K562 (cell line): ENCODE measurements around the gene PRTFDC1. TPM values are rescaled to one million over a fixed set of nuclear protein-coding genes. Genes with fewer than 3 reads are reported as not detected.

Experiments used
- ATAC-seq: fragments of 200-7000 bp; cut with Tn5 transposase; 3 replicates; pipeline ENCODE4 v1.9.1; 2020; ENCODE audit warnings: moderate library complexity
- BruUV-seq: library from RNA; stranded (reverse); fragments of 400-500 nt; replicated peaks from 2 replicates; lab custom pipeline; 2021; lab: Mats Ljungman, UMichigan
- CTCF ChIA-PET: fragments of 300-600 bp; formaldehyde crosslinking; extraction: SDS; loops from one replicate; lab custom pipeline; 2021; ENCODE audit warnings: low intra/inter-chr PET ratio; lab: Yijun Ruan, JAX
- POLR2A ChIA-PET: fragments of 300-600, 350-650 bp; sonication (Branson Sonifier 250); formaldehyde crosslinking; extraction: SDS; loops from one replicate; lab custom pipeline; 2021; ENCODE audit warnings: antibody characterized with exemption, inconsistent platforms; lab: Yijun Ruan, JAX
- DNase-seq, 4 experiments: peaks; one replicate each; pipeline versions ENCODE4 v3.0.0 to v3.0.0-alpha.2; 2011 to 2018; ENCODE audit warnings: low spot score in 3 of 4, mixed read lengths in 3 of 4; ENCODE audit errors: extremely low read depth in 1 of 4
- FAIRE-seq: peaks from 2 replicates; lab custom pipeline; 2011; peaks lifted over from hg19 to GRCh38; lab: Jason Lieb, UNC
- H2AFZ ChIP-seq: 2 replicates; pipeline ENCODE4 v1.6.0; 2011; ENCODE audit warnings: low read depth, low read length, control low read depth, inconsistent platforms
- H3K27ac ChIP-seq: fragments of 200-600 bp; 3 replicates; pipeline ENCODE4 v1.8.0; 2011; ENCODE audit warnings: low read depth, mild to moderate bottlenecking, control low read depth, inconsistent platforms, low read length, moderate library complexity, mixed read lengths; ENCODE audit errors: extremely low read depth
- H3K27me3 ChIP-seq, 2 experiments: fragments of 300-600 bp in 1 of 2; 2 replicates in 1 of 2; 3 replicates in 1 of 2; pipeline versions ENCODE4 v1.6.0 to v1.8.0; 2011; ENCODE audit warnings: inconsistent platforms in 2 of 2, low read length in 2 of 2, mild to moderate bottlenecking in 1 of 2, mixed read lengths in 1 of 2, moderate library complexity in 1 of 2; ENCODE audit not compliant: control insufficient read depth in 2 of 2, insufficient read depth in 2 of 2
- H3K36me3 ChIP-seq: fragments of 300-600 bp; 3 replicates; pipeline ENCODE4 v1.8.0; 2011; ENCODE audit warnings: mild to moderate bottlenecking, low read length, inconsistent platforms; ENCODE audit not compliant: control insufficient read depth, insufficient read depth
- H3K4me1 ChIP-seq, 2 experiments: fragments of 200-600 bp in 1 of 2; replicated peaks in 1 of 2; 2 replicates in 1 of 2; 3 replicates in 1 of 2; pipeline versions ENCODE4 v1.5.1 to v1.8.0; 2011; ENCODE audit warnings: inconsistent platforms in 2 of 2, low read length in 2 of 2, mild to moderate bottlenecking in 1 of 2, mixed read lengths in 1 of 2, moderate library complexity in 1 of 2; ENCODE audit not compliant: control insufficient read depth in 2 of 2, insufficient read depth in 2 of 2
- H3K4me2 ChIP-seq: 2 replicates; pipeline ENCODE4 v1.6.1; 2011; ENCODE audit warnings: low read length, control low read depth, inconsistent platforms, mixed read lengths; ENCODE audit not compliant: insufficient read depth
- H3K4me3 ChIP-seq: fragments of 200-600 bp; sonication (generic), shearing (Covaris generic); 2 replicates; pipeline ENCODE4 v1.5.1; 2016; ENCODE audit warnings: control low read depth, inconsistent platforms
- H3K79me2 ChIP-seq: fragments of 200-600 bp; 3 replicates; pipeline ENCODE4 v1.8.0; 2011; ENCODE audit warnings: low read length, inconsistent platforms; ENCODE audit not compliant: control insufficient read depth, insufficient read depth
- H3K9ac ChIP-seq, 2 experiments: 2 replicates each; pipeline versions ENCODE4 v1.6.0 to v1.6.1; 2011; ENCODE audit warnings: low read depth in 2 of 2, low read length in 2 of 2, control low read depth in 1 of 2, inconsistent platforms in 1 of 2, mild to moderate bottlenecking in 1 of 2, mixed read lengths in 1 of 2; ENCODE audit not compliant: insufficient read depth in 1 of 2
- H3K9me1 ChIP-seq: one replicate; pipeline ENCODE4 v1.6.0; 2011; ENCODE audit warnings: inconsistent platforms, mild to moderate bottlenecking, low read length, moderate library complexity; ENCODE audit not compliant: control insufficient read depth, insufficient read depth
- H3K9me3 ChIP-seq: replicated peaks from 2 replicates; pipeline ENCODE4 v1.5.1; 2011; ENCODE audit warnings: low read depth, low read length, inconsistent platforms; ENCODE audit not compliant: control insufficient read depth, insufficient read depth
- H4K20me1 ChIP-seq: replicated peaks from 2 replicates; pipeline ENCODE4 v1.6.1; 2011; ENCODE audit warnings: low read length, inconsistent platforms, mixed read lengths; ENCODE audit not compliant: control insufficient read depth, insufficient read depth
- ARID1B ChIP-seq: fragments of 450-650 bp; IDR thresholded peaks from 2 replicates; pipeline ENCODE4 v1.6.1; 2016; ENCODE audit warnings: antibody characterized with exemption, mild to moderate bottlenecking, inconsistent platforms
- C11orf30 ChIP-seq: fragments of 450-650 bp; IDR thresholded peaks from 2 replicates; pipeline ENCODE4 v1.6.1; 2016; ENCODE audit warnings: low read depth, mild to moderate bottlenecking
- GATAD2A ChIP-seq: fragments of 450-650 bp; IDR thresholded peaks from 2 replicates; pipeline ENCODE4 v1.6.1; 2017
- HMBOX1 ChIP-seq: sonication (generic); IDR thresholded peaks from 2 replicates; pipeline ENCODE4 v1.6.1; 2016
- MEIS2 ChIP-seq: fragments of 450-650 bp; IDR thresholded peaks from 2 replicates; pipeline ENCODE4 v1.6.1; 2014; ENCODE audit warnings: mild to moderate bottlenecking; ENCODE audit not compliant: partially characterized antibody
- MXI1 ChIP-seq: IDR thresholded peaks from 2 replicates; pipeline ENCODE4 v1.6.1; 2011; ENCODE audit warnings: low read depth, mild to moderate bottlenecking, improper control_type of control experiment, low read length
- PHB ChIP-seq: fragments of 250-450 bp; sonication (Bioruptor Pico); IDR thresholded peaks from 2 replicates; pipeline ENCODE4 v1.5.0; 2021
- SMAD1 ChIP-seq: fragments of 150-350 bp; IDR thresholded peaks from 2 replicates; pipeline ENCODE4 v1.6.1; 2014; ENCODE audit warnings: low read length, low read depth; ENCODE audit not compliant: partially characterized antibody
- YBX1 ChIP-seq: fragments of 450-650 bp; IDR thresholded peaks from 2 replicates; pipeline ENCODE4 v1.7.1; 2016; ENCODE audit warnings: mild to moderate bottlenecking
- ZNF354B ChIP-seq: fragments of 250-450 bp; sonication (Bioruptor Pico); IDR thresholded peaks from 2 replicates; pipeline ENCODE4 v1.4.0; 2020
- ZNF384 ChIP-seq: IDR thresholded peaks from 2 replicates; pipeline ENCODE4 v1.6.1; 2012; ENCODE audit warnings: low read depth, low read length, improper control_type of control experiment
- ZNF592 ChIP-seq: fragments of 450-650 bp; IDR thresholded peaks from 2 replicates; pipeline ENCODE4 v1.6.1; 2017; ENCODE audit warnings: antibody characterized with exemption, mild to moderate bottlenecking
- WGBS: fragments of 100-300 bp; shearing (Covaris generic); methylation state at CpG from one replicate; pipeline ENCODE4 v1.1.6; 2016; ENCODE audit warnings: low coverage, mixed read lengths; ENCODE audit not compliant: insufficient coverage; ENCODE audit errors: missing lambda C conversion rate; 5-methylcytosine and 5-hydroxymethylcytosine counted together
- in situ Hi-C: fragments of 300-500 bp; cut with MboI; formaldehyde crosslinking; loops from 4 replicates; pipeline ENCODE4 v1.15.0; 2018; ENCODE audit warnings: inconsistent platforms, mixed read lengths
- intact Hi-C: fragments of 100-400 bp; cut with micrococcal nuclease; formaldehyde crosslinking; loops from 2 replicates; pipeline ENCODE4 v1.14.2; 2022
- polyA plus RNA-seq, 8 experiments: library from polyadenylated mRNA; depleted of rRNA in 4 of 8; stranded (reverse) in 5 of 8; unstranded in 3 of 8; fragments of >200 nt; fragmentation: Nextera tagmentation in 2 of 8; fragmentation: Illumina TruSeq in 1 of 8; extraction: Ambion mirVana in 2 of 8; extraction: Trizol in 1 of 8; gene quantifications; 2 replicates each; pipeline versions ENCODE4 v1.2.1 to v1.2.3, GENCODE V29; 2011 to 2014; ENCODE audit warnings: inconsistent platforms in 1 of 8, missing spikeins in 1 of 8
- total RNA-seq, 7 experiments: library from RNA; depleted of rRNA in 6 of 7; stranded (reverse); fragments of >200 nt in 6 of 7; fragmentation: Illumina TruSeq in 2 of 7; extraction: Trizol in 2 of 7; gene quantifications; 2 replicates each; pipeline versions ENCODE4 v1.2.1 to v1.2.3, GENCODE V29; 2011 to 2021; ENCODE audit warnings: low replicate concordance in 1 of 7

The PRTFDC1 gene
- total and polyA plus RNA-seq, 9 of the 15 experiments (the other 6 are each of a cell fraction or from before 2014, with no cell fraction given) = 7.0 to 27.6 (median 10.0) TPM

GRCh38 chr10:24929056-24929544, 23.3 kb downstream of the PRTFDC1 start:
- ATAC-seq (peak; percentile 75), FAIRE-seq (peak; percentile 55), DNase-seq (peak in 1 of 4 experiments; percentile 55)
- peak overlapping the region; percentile 67 for H3K27ac ChIP-seq
- H3K9ac ChIP-seq = peak overlapping the region in 1 of 2 experiments; percentile 45; a peak in 2 of 4 replicates
- H3K4me3 ChIP-seq = no peak overlapping the region
- ChIA-PET POLR2A (interaction anchor here (0.8 to 1.8 kb wide), 7 partner anchors 10 to 1922 kb away, joined by 3 to 7 read pairs (median 6); no protein-coding TSS in a partner anchor), CTCF (no interaction called here)
- H3K4me2 ChIP-seq = peak overlapping the region; percentile 19; the same call in 1 of the 2 replicates
- TF ChIP-seq ZNF354B (CRISPR knock-in tag) (no peak), ARID1B (0 out of 2 replicates have a peak, but pooled peaks have one; percentile 10), MEIS2 (peak; percentile 39), PHB (CRISPR knock-in tag) (no peak), C11orf30 (no peak), YBX1 (no peak), MXI1 (no peak), SMAD1 (no peak), HMBOX1 (peak; percentile 62; the same call in 1 of the 2 replicates), ZNF384 (peak; percentile 79), ZNF592 (0 out of 2 replicates have a peak, but pooled peaks have one; percentile 41), GATAD2A (0 out of 2 replicates have a peak, but pooled peaks have one; percentile 58)
- H3K9me1 ChIP-seq = no peaks in the 10 kb centered on the region
- 27% methylated on average over 4 of the region's 4 CpGs for WGBS
- no peaks in the 10 kb centered on the region for H4K20me1 ChIP-seq
- peaks cover 14 to 17% of the 10 kb centered on the region in 2 experiments for H3K4me1 ChIP-seq
- no peaks in the 10 kb centered on the region; the same call in 1 of the 2 replicates for H3K9me3 ChIP-seq
- intact Hi-C loops = no loop called here
- H3K36me3 ChIP-seq = no peaks in the 10 kb centered on the region
- H3K79me2 ChIP-seq = no peaks in the 10 kb centered on the region
- no peaks in the 10 kb centered on the region for H3K27me3 ChIP-seq
- peak overlapping the region; percentile 93 for H2AFZ ChIP-seq
- in situ Hi-C loops = no loop called here
- BruUV-seq = no TSS peak
